ENCODE results near the gene DHX35.

DHX35 gene

DNA sequence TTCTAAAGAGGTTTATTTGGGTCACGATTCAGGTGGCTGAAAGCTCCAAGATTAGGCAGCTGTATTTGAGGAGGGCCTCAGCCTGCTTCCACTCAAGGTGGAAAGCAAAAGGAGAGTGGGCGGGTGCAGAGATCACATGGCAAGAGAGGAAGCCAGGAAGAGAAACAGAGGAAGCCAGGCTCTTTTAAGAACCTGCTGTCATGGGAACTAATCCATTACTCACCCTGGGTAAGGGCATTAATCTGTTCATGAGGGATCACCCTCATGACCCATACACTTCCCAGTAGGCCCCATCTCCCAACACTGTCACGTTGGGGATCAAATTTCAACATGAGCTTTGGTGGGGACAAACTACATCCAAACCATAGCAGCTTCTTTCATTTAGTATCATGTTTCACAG is 53.9 kb downstream of the DHX35 start:
- TF ChIP-seq, protein P1, sequence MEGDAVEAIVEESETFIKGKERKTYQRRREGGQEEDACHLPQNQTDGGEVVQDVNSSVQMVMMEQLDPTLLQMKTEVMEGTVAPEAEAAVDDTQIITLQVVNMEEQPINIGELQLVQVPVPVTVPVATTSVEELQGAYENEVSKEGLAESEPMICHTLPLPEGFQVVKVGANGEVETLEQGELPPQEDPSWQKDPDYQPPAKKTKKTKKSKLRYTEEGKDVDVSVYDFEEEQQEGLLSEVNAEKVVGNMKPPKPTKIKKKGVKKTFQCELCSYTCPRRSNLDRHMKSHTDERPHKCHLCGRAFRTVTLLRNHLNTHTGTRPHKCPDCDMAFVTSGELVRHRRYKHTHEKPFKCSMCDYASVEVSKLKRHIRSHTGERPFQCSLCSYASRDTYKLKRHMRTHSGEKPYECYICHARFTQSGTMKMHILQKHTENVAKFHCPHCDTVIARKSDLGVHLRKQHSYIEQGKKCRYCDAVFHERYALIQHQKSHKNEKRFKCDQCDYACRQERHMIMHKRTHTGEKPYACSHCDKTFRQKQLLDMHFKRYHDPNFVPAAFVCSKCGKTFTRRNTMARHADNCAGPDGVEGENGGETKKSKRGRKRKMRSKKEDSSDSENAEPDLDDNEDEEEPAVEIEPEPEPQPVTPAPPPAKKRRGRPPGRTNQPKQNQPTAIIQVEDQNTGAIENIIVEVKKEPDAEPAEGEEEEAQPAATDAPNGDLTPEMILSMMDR (IDR thresholded peaks at IDR 0.05; ENCODE audit: low read length, missing control alignments) = no peak
- no peak overlapping the region for H3K4me3 ChIP-seq (replicated peaks; ENCODE audit: low read depth, low read length)
- DNase-seq (ENCODE audit: low read depth) = no peak

DNA sequence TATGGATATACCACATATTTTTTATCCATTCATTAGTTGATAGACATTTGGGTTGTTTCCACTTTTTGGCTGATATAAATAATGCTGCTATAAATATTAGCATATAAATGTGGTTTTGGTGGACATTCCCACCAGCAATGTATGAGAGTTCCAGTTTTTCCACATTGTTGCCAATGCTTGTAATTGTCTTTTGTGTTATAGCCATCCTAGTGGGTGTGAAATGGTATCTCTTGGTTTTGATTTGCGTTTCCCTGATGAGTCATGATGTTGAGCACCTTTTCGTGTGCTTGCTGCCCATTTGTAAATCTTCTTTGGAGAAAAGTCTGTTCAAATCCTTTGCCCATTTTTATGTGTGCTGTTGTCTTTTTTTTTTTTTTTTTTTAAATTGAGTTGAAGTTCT is 54.4 kb downstream of the DHX35 start:
- DNase-seq (ENCODE audit: low read depth) = no peak
- TF ChIP-seq, protein P1 (IDR thresholded peaks at IDR 0.05; ENCODE audit: low read length, missing control alignments) = no peak
- no peak overlapping the region for H3K4me3 ChIP-seq (replicated peaks; ENCODE audit: low read depth, low read length)

DNA sequence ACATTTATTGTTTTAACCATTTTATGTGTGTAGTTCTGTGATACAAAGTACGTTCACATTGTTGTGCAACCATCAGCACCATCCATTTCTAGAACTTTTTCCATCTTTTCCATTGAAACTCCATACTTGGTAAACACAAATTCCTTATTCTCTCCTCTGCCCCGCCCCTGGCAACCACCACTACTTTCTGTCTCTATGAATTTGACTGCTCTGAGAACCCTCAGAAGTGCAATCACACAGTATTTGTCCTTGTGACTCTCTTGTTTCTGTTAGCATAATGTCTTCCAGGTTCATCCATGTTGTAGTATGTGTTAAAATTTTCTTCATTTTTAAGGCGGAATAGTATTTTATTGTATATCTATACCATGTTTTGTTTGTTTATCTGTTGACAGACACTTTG is 56.9 kb downstream of the DHX35 start:
- DNase-seq (ENCODE audit: low read depth) = no peak
- TF ChIP-seq, protein P1 (IDR thresholded peaks at IDR 0.05; ENCODE audit: low read length, missing control alignments) = no peak

DNA sequence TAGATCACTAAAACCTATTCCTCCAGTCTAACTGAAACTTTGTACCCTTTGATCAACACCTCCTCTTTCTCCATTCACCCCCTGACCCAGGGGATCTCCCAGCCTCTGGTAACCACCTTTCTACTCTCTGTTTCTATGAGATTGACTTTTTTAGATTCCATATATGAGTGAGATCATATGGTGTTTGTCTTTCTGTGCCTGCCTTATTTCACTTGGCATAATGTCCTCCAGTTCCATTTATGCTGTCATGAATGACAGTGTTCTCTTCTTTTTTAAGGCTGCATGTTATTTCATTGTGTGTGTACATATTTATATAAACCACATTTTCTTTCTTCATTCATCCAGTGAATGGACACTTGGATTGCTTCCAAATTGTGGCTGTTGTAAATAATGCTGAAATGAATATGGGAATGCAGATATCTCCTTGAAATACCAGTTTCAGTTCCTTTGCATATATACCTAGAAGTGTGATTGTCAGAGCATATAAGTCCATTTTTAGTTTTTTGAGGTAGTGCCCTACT is 57.7 kb downstream of the DHX35 start:
- DNase-seq (ENCODE audit: low read depth) = peak; percentile 39
- no peak overlapping the region for H3K4me3 ChIP-seq (replicated peaks; ENCODE audit: low read depth, low read length)
- TF ChIP-seq, protein P1 (IDR thresholded peaks at IDR 0.05; ENCODE audit: low read length, missing control alignments) = no peak

More for the DNA sequence above, 56.9 kb downstream of the DHX35 start:
- H3K4me3 ChIP-seq (replicated peaks; ENCODE audit: low read depth, low read length) = no peak overlapping the region

DNA sequence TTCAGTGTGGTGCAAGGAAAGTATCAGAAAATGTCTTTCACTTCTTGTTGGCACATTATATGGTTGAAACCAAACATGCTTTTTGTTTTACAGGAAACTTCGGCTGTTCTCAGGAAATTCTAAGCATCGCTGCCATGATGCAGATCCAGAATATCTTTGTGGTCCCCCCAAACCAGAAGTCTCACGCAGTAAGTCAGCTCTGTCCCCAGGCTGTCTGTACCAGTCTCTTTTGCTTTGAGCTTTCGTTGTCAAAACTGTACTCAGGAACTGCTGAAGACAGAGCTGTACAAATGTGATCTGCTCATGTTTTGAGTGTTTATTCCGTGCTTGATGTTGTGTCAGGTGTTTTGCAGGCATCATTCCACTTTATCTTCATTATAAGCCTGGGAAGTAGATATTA is 59.6 kb downstream of the DHX35 start:
- no peak overlapping the region for H3K4me3 ChIP-seq (replicated peaks; ENCODE audit: low read depth, low read length)
- TF ChIP-seq, protein P1 (IDR thresholded peaks at IDR 0.05; ENCODE audit: low read length, missing control alignments) = no peak

DNA sequence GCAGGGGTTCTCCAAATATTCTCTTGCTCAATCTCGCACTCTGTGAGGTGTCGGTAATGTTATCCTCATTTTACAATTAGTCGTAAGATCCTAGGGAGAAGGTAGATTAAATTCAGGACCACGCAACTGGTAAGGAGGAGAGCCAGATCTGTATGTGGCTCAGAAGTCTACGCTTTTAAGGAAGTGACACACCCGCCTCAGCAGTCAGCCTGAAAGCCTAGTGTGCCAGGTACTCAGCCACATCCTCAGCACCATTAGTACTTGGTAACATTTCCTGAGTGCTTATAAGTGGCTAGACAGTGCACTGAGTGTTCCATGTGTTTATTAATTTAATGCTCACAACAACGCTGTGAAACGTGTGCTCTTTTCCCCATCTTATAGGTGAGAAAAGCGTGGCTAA is 63.7 kb downstream of the DHX35 start:
- TF ChIP-seq, protein P1 (IDR thresholded peaks at IDR 0.05; ENCODE audit: low read length, missing control alignments) = no peak
- no peak overlapping the region for H3K4me3 ChIP-seq (replicated peaks; ENCODE audit: low read depth, low read length)

More for the DNA sequence above, 59.6 kb downstream of the DHX35 start:
- no peak for DNase-seq (ENCODE audit: low read depth)

DNA sequence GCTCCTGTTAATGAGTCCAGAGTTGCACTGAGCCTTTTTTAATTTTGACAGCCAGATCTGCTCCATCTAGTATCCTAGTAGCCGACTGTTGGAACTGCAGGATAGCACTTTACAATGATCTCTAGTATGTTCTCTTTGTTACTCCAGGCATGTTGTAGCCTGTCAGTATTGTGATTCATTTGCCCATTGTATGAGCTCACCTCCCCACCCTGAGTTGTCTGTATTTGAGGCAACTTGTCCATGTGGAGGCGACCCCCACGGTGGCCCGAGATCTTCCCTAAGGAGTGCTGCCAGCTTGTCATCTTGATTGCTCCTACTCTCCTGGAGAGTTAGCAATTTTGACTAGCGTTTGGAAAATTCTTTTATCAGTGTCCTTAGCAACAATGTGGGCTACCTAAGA is 67.2 kb downstream of the DHX35 start:
- H3K4me3 ChIP-seq (replicated peaks; ENCODE audit: low read depth, low read length) = no peak overlapping the region
- TF ChIP-seq, protein P1 (IDR thresholded peaks at IDR 0.05; ENCODE audit: low read length, missing control alignments) = no peak
- DNase-seq (ENCODE audit: low read depth) = no peak

More for the DNA sequence above, 63.7 kb downstream of the DHX35 start:
- no peak for DNase-seq (ENCODE audit: low read depth)

All from fibroblast of pulmonary artery (primary cell).